GM19324 (cell line): ENCODE measurements around the gene TEX47.

Experiments
- ATAC-seq: cut with Tn5 transposase; IDR thresholded peaks from one replicate; pipeline ENCODE4 v1.9.1; 2021; ENCODE audit warnings: mild to moderate bottlenecking, moderate library complexity; ENCODE audit not compliant: unreplicated experiment, low FRiP score

Gene TEX47

GRCh38 chr7:88795553-88795952 is at the start of gene TEX47:
TEX47 (minus strand) TSS chr7:88795737; CDS start chr7:88794942, 795 bp downstream.
- no peak for ATAC-seq

DNA sequence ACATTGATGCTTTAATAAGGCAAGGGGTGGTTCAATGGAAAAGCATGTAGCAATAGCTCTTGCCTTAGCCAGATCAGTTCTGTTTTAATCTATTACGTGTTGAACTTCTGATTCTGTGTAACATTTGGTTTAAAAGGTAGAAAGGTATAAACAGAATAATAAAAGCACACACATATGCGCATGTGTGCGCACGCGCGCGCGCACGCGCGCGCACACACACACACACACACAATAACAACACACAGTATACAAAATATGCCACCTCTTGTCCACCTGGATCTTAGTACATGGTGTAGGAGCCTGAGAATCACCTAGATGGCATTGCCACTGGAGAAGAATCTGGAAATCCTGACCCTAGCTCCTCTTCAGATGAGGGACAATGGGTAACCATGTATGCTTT is 49.6 kb upstream of the TEX47 start:
- no peak for ATAC-seq

GRCh38 chr7:88842201-88842600 is 46.7 kb upstream of the TEX47 start:
- ATAC-seq, result no peak

- ATAC-seq, result no peak
Observed at GRCh38 chr7:88835147-88835728, 39.7 kb upstream of the TEX47 start.

DNA sequence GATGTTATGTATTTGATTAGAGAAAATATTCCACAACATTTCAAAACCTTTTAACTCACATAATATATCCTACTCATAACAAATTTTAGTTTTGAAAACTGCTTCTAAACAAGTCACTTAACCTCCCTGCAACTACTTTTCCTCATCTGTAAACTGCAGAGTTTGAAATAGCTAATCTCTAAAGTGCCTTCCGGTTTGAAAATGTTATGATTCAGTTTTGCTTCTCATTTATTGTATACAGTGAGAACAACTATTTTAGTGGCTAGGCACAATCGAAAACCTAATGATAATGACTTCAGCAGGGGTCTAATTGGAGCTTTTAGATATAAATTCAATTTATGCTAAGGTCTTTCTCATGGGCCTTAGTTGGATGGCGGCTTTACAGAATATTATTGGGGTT is 30.7 kb upstream of the TEX47 start:
- ATAC-seq, result peak; percentile 85

GRCh38 chr7:88818552-88818951 is 23.0 kb upstream of the TEX47 start:
- ATAC-seq, result no peak

- ATAC-seq, result no peak
Observed at GRCh38 chr7:88806280-88807037, 10.9 kb upstream of the TEX47 start.

GRCh38 chr7:88801046-88801445 is 5.5 kb upstream of the TEX47 start:
- no peak for ATAC-seq

DNA sequence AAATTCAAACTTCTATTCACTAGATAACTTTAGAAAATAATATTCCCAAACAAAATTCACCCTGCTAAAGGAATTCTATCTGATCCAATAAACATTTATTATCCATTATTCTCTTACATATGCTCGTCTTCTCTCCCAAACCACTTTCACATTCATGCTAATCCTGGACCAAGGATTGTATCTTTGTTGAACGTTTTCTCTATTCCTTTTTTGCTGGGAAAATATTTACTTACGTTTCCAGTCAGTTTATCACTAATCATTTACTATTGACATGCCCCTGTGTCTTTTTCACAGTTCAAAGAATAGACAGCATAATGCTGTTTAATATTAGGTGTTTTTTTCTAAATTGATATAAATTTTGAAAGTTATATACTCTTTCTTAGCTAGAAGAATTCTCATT is 3.2 kb downstream of the TEX47 start:
- ATAC-seq, result no peak

- ATAC-seq, result no peak
Observed at GRCh38 chr7:88791891-88792290, 3.6 kb downstream of the TEX47 start.

GRCh38 chr7:88789480-88790064 is 6.0 kb downstream of the TEX47 start:
- ATAC-seq, result no peak

GRCh38 chr7:88787777-88788176 is 7.8 kb downstream of the TEX47 start:
- ATAC-seq, result no peak

- ATAC-seq, result no peak
Observed at GRCh38 chr7:88775838-88776237, 19.7 kb downstream of the TEX47 start.

GRCh38 chr7:88772776-88773175 is 22.8 kb downstream of the TEX47 start:
- ATAC-seq, result no peak

DNA sequence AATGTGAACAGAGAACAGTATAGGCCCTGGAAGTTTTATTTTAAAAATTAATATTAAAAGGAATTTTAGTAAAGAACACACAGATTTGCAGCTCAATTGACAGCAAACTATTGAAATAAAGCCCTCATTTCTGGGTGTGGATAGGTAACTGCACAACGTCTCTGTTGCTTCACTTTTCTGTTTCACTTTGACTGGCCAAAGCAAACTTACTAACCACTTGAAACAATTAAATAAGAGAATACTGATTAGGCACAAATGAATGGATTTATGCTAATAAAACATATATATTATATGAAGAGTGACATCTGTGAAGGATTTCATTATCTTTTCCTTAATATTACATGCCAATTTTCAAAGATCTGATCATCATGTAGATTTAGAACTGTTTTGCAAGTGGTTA is 24.1 kb downstream of the TEX47 start:
- ATAC-seq, result no peak

- no peak for ATAC-seq
Observed at GRCh38 chr7:88761779-88762178, 33.8 kb downstream of the TEX47 start.

GRCh38 chr7:88760136-88760515 is 35.4 kb downstream of the TEX47 start:
- ATAC-seq, result no peak

GRCh38 chr7:88759230-88760135 is 36.1 kb downstream of the TEX47 start, which contains the start of gene ZNF804B:
ZNF804B (plus strand) TSS chr7:88759700; CDS start chr7:88759977, 277 bp downstream.
- no peak for ATAC-seq

- ATAC-seq, result no peak
Observed at GRCh38 chr7:88758381-88759229, 36.9 kb downstream of the TEX47 start.

DNA sequence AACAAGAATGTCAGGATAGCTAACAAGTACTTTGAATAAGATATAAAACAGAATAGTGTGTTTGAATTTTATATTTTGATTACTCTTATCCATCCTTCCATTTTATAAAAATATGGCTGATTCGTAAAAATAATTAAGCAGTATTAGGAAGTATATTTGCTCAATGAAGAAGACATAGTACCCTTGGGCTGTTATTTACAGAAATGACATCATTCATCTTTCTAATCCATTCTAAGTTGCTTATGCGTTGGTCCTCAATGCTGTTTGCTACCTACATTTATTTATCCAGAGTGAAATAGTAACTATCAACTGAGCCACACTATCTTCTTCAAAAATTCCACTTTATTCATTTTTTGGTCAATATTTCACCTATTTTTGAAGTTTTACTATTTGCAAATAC is 38.2 kb downstream of the TEX47 start:
- no peak for ATAC-seq
